Fibroblast of peridontal ligament (primary cell): Measurements from ENCODE around the gene OR6N1.

ENCODE experiments used
- DNase-seq: peaks from one replicate; pipeline ENCODE4 v3.0.0-alpha.2; 2010; ENCODE audit errors: extremely low read depth

The OR6N1 gene, protein sequence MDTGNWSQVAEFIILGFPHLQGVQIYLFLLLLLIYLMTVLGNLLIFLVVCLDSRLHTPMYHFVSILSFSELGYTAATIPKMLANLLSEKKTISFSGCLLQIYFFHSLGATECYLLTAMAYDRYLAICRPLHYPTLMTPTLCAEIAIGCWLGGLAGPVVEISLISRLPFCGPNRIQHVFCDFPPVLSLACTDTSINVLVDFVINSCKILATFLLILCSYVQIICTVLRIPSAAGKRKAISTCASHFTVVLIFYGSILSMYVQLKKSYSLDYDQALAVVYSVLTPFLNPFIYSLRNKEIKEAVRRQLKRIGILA

DNA sequence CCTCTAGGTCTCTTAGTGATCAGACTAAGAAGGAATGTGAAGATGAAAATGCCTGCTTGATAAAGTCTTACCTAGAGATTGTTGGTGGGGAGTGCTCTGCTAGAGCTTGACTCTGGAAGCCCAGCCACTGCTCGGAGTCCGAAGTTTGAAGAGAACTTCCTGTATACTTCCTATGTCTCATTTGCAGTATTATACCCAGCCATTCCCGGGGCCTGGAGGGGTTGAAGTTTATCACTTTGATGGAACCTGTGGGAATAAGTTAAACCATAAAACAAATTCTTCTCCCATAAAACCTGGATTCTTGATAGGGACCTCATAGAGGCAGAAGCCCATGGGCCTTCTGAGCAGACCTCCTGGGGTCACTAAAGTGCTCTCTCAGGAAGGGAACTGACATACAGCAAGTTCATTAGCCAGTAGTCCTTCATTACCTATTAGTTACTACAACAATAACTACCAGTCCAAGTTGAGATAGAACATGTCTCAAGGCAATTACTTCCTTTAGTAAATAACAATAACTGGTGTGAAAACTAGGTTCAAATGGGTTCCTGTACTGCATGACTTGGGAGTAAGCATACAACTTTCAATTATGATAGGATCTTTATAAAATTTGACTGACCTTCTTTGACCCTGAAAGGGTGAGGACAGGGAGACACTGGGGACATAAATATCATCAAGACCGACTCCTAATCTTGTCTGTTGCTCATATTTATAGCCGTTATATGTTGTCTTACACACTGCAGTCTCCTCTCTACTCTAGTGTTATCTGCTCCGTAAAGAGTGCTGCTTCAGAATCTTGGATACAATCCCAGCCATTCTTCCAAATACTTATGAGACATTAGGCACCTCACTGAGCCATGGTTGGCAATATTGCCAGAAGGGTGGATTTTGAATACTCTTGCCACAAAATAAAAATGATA is at the start of gene OR6N1:
TSS of gene OR6N1 (minus strand) at position 246 of the 917 bp plus-strand sequence. CDS start 5,513 bp downstream, outside the sequence.
- no peak for DNase-seq

DNA sequence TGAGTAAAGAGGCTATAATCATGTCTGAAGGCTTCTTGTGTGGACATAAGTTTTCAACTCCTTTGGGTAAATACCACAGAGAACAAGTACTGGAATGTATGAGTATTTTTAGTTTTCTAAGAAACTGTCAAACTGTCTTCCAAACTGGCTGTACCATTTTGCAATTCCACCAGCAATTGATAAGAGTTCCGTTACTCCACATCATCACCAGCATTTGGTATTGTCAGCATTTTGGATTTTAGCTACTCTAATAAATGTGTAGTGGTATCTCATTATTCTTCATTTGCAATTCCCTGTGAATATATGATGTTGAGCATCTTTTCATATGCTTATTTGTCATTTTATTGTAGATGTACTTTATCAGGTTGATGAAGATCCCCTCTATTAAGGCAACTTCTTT is 49.7 kb upstream of the OR6N1 start:
- no peak for DNase-seq

DNA sequence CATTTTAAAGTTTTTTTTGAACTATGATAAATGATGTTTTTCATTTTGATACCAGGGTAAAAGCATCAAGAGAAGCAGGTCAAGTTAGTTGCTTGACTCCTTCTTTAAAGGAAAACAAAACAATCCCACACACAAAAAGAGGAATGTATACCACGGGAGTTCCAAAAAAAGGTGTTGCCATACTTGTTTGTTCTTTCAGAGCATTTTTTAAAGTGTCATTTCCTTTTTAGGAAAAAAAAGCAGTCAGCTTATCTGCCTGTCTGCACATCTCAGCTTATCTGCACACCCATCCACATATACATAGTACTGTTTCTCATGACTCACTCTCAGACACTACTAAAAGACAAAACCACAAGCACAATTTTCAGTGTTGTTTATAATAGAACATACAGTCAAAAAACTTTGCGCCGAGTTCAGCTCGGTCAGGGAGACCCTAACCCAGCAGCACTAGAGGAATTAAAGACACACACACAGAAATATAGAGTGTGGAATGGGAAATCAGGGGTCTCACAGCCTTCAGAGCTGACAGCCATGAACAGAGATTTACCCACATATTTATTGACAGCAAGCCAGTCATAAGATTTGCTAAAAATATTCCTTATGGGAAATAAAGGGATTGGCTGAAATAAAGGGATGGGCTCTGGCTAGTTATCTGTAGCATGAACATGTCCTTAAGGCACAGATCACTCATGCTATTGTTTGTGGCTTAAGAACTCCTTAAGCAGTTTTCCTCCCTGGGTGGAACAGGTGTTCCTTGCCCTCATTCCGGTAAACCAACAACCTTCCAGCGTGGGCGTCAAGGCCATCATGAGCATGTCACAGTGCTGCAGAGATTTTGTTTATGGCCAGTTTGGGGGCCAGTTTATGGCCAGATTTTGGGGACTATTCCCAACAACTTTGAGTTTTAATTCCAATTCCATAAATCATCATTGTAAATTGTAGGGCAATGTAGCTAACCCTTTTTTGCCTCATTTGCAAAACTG is 47.8 kb upstream of the OR6N1 start:
- DNase-seq: no peak

DNA sequence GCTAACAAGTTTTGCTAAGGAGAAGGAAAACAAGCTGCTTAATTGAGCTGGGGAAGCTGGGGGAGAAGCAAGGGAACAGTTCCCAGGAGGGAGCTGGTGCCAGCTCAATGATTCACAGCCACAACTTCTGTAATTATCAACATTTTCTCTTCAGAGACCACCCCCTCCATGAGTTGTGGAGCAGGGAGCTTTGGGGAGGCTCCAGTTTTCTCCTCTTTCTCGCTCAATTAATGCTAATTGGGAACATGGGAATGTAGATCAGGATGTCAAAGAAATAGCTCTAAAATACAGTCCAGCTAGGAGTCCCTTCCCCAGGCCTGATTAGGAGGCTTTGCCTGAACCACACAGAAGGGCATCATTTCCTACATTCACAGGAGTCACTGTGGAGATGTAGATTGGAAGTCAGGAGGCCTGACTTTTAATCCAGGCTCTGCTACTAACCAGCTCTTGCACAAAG is 47.0 kb upstream of the OR6N1 start:
- DNase-seq: no peak

DNA sequence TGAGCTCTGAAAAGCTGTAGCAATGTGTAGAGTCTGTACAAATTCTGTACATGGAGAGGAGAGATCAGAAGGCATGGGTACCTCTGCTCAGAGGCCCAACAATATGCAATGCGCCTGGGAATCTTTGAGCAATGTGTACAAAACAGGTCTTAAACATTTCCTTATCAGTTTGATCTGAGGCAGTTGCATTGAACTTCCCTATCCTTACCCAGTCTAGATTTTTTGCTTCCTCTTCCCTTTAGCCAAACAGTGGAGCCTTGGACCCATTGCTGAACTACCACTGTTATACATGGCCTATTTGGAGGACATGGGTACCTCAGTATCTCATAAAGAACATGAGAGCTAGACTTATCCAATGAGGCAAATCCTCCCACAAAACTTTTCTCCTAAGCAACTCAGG is 46.6 kb upstream of the OR6N1 start:
- DNase-seq: no peak

DNA sequence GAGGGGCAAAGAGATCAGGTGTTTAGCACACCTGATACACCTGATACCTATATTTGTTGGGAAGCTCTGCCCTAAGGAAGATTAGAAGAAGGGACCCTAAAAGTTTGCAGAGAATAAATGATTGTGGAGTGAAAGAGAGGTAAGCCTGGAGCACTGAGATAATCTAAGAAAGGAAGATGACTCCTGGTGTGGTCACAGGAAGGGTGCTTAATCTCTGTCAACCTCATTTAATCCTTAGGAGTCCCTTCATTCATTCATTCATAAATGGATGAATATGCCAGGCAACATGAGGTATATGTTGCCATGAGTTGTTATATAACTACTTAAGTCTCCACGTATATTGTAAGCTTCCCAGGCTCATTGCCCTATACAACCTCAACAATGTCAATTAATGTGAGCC is 43.0 kb upstream of the OR6N1 start:
- DNase-seq: no peak

DNA sequence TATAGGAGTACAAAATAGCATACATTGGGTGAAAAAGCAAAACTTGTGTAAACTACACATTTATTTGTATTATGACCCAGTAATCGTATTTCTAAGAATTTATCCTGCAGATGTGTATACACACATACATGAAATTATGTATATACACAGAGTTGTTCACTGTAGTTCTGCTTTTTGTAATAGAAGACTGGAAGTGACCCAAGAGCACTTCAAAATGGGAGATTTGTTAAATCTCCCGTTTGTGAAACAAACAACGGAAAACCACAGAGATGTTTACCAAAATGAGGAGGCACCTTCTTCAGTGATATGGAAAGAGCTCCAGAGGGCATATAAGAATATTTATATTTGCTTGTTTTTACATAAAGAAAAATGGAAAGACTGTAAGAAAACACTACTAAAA is 41.2 kb upstream of the OR6N1 start:
- no peak for DNase-seq

DNA sequence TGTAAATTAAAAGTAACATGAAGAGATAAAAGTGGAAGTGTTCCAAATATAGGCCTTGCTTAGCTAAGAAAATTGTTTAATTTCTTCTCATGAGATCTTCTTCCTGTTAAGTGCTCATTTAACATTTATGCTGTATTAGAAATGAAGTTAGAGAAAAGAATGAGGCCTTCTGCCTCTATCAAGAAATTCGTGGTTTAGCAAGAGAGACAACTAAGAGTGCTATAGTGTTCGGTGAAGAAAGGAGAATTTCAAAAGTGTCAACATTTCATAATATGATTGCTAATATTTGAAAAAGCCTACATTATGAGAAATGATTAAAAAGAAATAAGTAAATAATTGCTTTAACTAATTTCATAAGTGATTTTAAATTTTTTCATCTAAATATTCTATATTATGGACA is 40.3 kb upstream of the OR6N1 start:
- no peak for DNase-seq

DNA sequence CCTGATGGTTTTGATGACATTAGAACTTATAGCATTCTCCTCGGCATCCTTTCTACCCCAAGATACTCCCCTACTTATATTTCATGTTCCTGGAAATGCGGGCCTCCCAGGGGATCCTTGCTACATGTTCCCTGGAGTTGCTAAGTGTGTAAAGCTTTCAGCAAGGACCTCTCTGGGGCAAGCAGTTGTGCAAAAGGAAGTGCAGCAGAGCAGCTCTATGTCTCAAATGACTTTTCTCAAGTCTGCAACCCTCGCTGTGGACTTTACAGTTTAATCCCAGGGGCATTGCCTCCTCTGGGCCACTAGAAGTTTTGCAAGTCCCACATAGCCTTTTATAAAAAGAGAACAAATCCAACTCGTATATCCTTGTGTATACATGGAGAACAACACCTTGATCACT is 38.3 kb upstream of the OR6N1 start:
- DNase-seq: no peak

DNA sequence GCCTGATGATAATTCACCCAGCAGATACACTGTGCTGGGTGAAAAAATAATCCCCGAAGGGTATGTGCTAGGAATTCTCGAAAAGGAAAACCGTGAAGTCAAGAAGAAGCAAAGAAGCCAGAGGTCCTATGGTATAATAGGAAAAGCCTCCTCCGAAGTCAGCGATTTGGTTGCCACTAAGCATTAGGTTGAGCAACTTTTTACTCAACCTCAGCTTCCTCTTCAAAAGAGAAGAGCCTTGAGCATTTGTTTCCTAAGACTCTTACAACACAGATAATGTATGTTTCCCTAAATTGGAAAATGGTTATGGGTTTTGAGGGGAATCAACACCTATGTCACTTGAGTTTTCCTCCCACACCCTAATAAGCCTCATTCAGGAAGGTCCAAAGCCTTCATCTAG is 37.9 kb upstream of the OR6N1 start:
- no peak for DNase-seq

DNA sequence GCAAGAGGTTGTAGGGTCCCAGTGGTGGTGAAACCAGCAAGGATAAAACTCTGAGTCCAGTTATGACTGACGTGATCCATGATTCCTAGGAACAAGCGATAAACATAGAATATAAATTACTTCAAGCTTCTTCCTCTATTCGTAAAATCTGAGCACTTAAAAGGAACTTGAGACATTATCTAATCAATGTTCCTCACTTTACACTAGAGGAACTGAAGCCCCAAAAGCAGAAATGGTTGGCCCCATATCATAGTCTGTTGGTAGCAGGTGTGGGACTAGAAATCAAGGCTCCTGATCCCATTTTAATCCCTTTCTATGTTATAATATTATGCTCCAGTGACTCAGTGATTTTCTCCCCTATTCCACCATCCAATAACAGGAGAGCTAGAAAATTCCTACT is 37.3 kb upstream of the OR6N1 start:
- DNase-seq: no peak

DNA sequence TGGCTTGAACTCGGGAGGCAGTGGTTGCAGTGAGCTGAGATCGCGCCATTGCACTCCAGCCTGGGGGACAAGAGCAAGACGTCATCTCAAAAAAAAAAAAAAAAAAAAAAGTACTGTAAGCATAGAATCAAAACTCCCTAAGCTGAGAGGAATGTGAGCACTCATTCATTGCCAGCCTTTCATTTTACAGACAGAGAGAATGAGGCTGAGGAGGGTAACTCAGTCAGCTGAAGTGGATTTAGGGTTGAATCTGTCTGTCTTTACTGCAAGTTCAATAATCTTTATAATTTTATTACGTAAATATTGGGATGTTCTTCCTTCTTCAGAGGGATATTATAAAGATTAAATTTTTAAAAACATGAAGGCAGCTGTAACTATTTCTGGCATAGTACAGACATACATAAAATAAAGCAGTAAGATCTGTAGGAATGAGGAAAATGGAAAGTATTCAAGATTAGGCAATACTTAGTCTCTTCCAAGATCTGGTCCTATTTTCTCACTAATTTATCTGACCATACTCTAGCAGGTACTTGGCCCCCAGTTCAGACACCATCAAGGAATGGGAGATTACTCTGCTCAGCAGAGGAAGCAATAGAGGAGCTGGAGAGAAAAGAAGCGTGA is 35.0 kb upstream of the OR6N1 start:
- DNase-seq: no peak

DNA sequence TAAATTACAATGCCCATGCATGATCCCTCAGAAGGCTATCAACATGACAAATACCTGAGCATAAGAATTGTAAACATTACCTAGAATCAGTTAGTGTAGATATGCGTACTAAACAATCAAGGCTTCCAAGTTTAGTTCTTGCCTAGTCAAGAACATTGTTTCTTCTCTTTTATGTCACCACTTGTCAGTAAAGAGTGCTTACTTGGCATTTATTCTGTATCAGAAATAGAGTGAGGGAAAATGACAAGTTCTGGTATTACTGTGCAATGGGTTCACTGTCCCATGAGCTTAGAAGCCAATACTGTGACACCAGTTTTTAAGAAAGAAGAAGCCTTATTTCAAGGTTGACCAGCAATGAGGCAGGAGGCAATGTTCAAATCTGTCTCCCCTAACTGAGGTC is 31.7 kb upstream of the OR6N1 start:
- DNase-seq: no peak

DNA sequence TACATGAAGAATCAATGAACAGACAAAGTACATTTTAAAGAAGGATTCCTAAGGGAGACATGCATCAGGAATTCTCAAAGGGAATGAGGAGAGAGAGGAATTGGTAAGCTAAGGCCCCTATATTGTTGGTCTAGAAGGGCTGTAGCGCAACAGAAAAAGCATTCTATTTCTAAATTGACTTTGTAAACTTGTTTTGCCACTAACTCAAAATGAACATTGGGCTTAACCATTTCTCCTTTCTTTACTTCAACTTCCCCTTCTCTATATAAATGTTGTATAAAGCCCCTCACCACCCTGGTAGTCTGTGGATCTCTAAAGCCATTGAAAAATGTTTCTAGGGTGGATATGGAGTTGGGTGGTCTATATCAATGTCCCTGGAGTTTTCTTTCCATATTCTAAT is 29.4 kb upstream of the OR6N1 start:
- DNase-seq: no peak

DNA sequence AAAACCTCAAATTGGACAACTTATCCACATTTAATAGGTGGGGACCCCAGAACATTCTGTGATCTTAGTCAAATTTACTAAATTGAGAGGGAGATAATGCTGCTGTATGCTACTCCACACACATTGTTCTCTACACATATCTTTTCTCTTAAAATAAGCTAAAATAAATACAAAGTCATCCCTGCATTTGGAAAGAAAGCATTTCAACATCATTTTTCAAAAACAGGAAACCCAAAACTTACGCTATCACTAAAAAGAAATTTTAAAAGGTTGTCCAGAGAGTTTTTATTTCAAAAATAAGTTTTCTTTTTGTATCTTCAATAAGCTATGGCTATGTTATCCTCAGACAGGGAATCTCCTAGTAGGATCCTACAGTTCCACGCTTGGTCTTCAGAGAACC is 28.5 kb upstream of the OR6N1 start:
- no peak for DNase-seq

DNA sequence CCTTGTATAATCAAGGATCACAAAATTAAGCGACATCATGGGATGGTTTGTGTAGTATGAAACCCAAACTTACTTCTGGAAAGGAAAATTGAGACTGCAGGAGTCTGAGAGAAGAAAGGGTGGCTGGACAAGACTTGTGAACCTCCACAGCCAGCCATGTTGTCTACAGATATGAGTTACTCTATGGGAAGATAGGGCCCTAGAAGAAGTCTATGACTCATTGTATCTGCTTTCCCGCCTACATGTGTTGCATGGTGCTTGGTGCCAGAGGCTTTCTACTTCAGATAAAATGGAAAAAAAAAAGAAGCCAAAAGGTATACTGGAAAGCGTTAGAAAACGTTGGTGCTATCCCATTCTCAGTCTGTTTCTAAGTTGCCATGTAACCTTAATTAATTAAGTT is 27.7 kb upstream of the OR6N1 start:
- no peak for DNase-seq

DNA sequence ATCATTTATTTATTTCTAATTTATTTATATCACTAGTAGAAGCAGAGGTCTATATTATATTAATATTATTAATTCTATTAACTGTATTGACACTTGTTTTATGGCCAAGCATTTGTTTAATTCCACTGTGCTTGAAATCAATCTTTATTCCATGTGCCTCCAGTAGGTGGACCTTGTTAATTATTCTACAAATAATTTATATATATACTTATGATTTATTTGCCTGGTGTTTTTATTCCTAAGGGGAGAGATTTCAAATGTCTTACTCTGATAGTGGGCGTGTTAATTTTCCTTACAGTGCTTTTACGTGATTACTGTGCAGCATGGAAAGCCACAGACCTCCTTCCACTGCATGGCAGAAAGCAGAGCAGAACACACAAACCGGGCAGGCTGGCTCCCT is 26.5 kb upstream of the OR6N1 start:
- no peak for DNase-seq

DNA sequence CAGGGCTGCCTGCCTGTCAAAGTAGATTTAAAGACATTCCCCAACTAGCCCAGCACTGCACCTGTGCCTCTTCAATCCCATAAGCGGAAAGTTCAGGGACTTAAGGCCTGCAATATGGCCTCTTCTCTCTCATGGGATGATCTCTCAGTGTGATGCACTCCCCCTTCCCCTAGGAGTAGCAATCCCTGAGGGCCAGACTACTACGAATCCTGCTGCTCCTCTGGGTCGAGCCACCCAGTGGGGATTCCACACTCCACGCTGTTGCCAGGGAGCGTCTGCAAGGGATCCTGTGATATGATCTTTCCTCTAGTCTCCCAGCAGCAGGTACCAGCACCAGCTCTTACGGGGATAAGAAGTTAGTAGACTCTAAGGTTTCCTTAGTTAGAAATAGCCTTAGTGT is 22.3 kb upstream of the OR6N1 start:
- DNase-seq: no peak

DNA sequence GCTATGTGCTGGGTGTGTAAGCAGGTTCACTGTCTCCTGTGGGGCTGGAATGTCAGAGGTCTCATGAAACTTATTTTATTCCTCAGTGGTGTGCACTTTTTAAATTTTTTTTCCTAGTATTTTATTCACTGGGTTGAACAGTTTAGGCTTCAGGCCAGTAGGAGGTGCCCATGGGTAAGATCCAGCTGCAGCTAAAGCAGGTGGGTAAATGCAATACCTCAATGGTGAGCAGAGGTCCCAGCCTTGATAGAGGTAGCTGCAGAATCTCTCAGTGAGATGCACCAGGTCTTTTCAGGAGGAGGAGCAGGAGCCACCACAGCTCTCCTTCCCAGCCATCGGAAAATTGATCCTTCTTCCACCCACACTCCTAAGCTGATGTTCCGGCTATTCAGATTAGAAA is 21.6 kb upstream of the OR6N1 start:
- DNase-seq: no peak

DNA sequence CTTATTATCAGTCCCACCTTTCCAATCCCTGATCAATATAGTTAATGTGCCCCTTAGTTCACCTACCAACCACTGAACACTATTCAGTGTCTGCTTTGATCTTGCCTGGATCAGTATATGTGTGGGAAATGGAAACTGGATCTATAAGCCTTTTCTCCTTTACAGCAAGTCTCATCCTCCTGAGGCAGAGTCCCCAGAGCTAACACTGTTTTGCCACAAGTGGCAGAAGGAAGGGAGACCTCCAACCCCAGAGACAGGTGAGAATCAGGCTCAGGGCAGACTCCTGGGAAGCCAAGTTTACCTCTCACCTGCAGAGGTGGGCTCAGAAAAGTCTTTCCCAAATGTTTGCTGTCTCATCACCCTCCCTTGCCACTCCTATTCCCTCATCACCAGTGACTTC is 9.1 kb upstream of the OR6N1 start, which contains the start of gene OR6N2:
TSS of gene OR6N2 (minus strand) at position 101 of the 400 bp plus-strand sequence. CDS start 3,569 bp downstream, outside the sequence.
- DNase-seq: no peak

DNA sequence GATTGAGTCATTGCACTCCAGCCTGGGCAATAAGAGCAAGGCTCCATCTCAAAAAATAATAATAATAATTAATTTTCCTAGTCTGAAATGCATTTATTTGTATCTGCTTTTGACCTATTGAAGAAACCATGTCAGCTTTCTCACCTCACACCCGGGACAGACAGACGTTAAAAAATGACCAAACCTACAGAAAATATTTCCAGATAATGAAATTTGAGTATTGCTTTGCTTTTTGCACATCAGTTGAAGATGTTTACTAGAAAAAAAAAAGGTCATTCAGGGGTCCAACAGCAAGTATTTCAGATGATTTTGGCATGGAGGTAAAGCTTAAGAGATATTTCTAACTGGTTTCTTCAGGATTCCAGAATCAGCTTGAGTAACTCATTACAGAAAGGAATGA is 17.6 kb downstream of the OR6N1 start, which contains the start of gene OR6K6:
TSS of gene OR6K6 (plus strand) at position 301 of the 400 bp plus-strand sequence. CDS start 168 bp downstream, outside the sequence.
- DNase-seq: no peak
